DND-41 (cell line): Measurements from ENCODE around the gene BEND6.
"Not testable (repeated sequence)": the region's sequence is repeated elsewhere in the genome, so short reads cannot be mapped to it uniquely, and the experiment has no call there.

Experiments used
- CTCF ChIP-seq: IDR thresholded peaks from 2 replicates; pipeline ENCODE4 v1.5.1; 2012; ENCODE audit warnings: borderline replicate concordance, low read length, moderate library complexity, mild to moderate bottlenecking; ENCODE audit not compliant: poor library complexity, severe bottlenecking; ENCODE audit errors: extremely low read depth
- EZH2 ChIP-seq: IDR thresholded peaks from 3 replicates; pipeline ENCODE4 v1.6.1; 2012; ENCODE audit warnings: borderline replicate concordance, low read depth, mild to moderate bottlenecking, moderate library complexity, low read length, inconsistent platforms; ENCODE audit not compliant: severe bottlenecking

- TF ChIP-seq CTCF, EZH2: not testable (repeated sequence)
Observed at GRCh38 chr6:57046332-57047256, 91.7 kb downstream of the BEND6 start, which contains the start of gene KIAA1586.
